Measurements from ENCODE around the gene ADAD1. TPM values are rescaled to one million over a fixed set of nuclear protein-coding genes. Genes with fewer than 3 reads are reported as not detected.

Gene ADAD1
- total and polyA plus RNA-seq, 4 donors, result not detected

GRCh38 chr4:122476126-122476525 is 97.3 kb downstream of the ADAD1 start:
- DNase-seq (no peak), ATAC-seq (ENCODE audit: low FRiP score) (no peak)
- Histone ChIP-seq H3K9me3 (ENCODE audit: control insufficient read depth, low read length) (no peaks in the 10 kb centered on the region), H3K4me3 (ENCODE audit: low read length in 2 of 2) (no peak overlapping the region), H3K4me1 (ENCODE audit: control insufficient read depth in 1 of 2, insufficient read depth in 2 of 2, low read length in 2 of 2) (no peaks in the 10 kb centered on the region), H3K27ac (ENCODE audit: low read depth in 1 of 2, low read length in 2 of 2) (no peak overlapping the region), H3K27me3 (ENCODE audit: control insufficient read depth in 1 of 2, insufficient read depth in 2 of 2, low read length in 1 of 2) (no peaks in the 10 kb centered on the region), H3K36me3 (ENCODE audit: control insufficient read depth in 1 of 2, insufficient read depth in 2 of 2, low read length in 1 of 2) (no peaks in the 10 kb centered on the region)
- 54 to 62% methylated on average over 1 of the region's 1 CpG for WGBS, 2 donors
- intact Hi-C loops (cut with DNase I), result no loop called here

- no peak for ATAC-seq (ENCODE audit: low FRiP score)
- no peaks in the 10 kb centered on the region for H3K9me3 ChIP-seq (ENCODE audit: control insufficient read depth, low read length)
Observed at GRCh38 chr4:122476745-122477144, 97.9 kb downstream of the ADAD1 start.

More at GRCh38 chr4:122476745-122477144, 97.9 kb downstream of the ADAD1 start:
- Histone ChIP-seq H3K36me3 (ENCODE audit: control insufficient read depth in 1 of 2, insufficient read depth in 2 of 2, low read length in 1 of 2) (no peaks in the 10 kb centered on the region), H3K27me3 (ENCODE audit: control insufficient read depth in 1 of 2, insufficient read depth in 2 of 2, low read length in 1 of 2) (no peaks in the 10 kb centered on the region), H3K4me1 (ENCODE audit: control insufficient read depth in 1 of 2, insufficient read depth in 2 of 2, low read length in 2 of 2) (no peaks in the 10 kb centered on the region), H3K4me3 (ENCODE audit: low read length in 2 of 2) (no peak overlapping the region), H3K27ac (ENCODE audit: low read depth in 1 of 2, low read length in 2 of 2) (no peak overlapping the region)
- intact Hi-C loops (cut with DNase I), result no loop called here
- DNase-seq, result no peak
- 69 to 74% methylated on average over 1 of the region's 1 CpG for WGBS, 2 donors

Other genes starting within 250 kb of the ADAD1 start
- gene BLTP1, start 226.7 kb upstream of the ADAD1 start, total RNA-seq, result 100 to 1,000 TPM in 1 of 2 donors, 10 to 100 TPM in 1; 82.6 to 106 TPM
- 10 to 100 TPM in 1 of 2 donors, 1 to 10 TPM in 1; 7.0 to 40.7 TPM for gene BLTP1, start 226.7 kb upstream of the ADAD1 start, polyA plus RNA-seq
- not detected for gene IL2, start 77.7 kb downstream of the ADAD1 start, total RNA-seq
- not detected for gene IL2, start 77.7 kb downstream of the ADAD1 start, polyA plus RNA-seq
- gene IL21, start 242.1 kb downstream of the ADAD1 start, total RNA-seq, result not detected
- not detected for gene IL21, start 242.1 kb downstream of the ADAD1 start, polyA plus RNA-seq